Posterior cingulate gyrus (tissue), 11 donors: Measurements from ENCODE around the gene IKBKE.

Experiments used
- DNase-seq, 10 donors: peaks; one replicate each; pipeline versions ENCODE4 v3.0.0 to v3.0.0-alpha.2; 2020 to 2021; ENCODE audit warnings: mixed read lengths in 3 of 10
- intact Hi-C: fragments of 100-400 bp; cut with DNase I; formaldehyde crosslinking; loops from one replicate; pipeline ENCODE4 v1.15.1; 2023

IKBKE gene

GRCh38 chr1:206507284-206508129 lies 37.2 kb downstream of the IKBKE start, which contains the start of gene RASSF5:
Gene RASSF5 (plus strand): TSS chr1:206507531. CDS start chr1:206507603, 72 bp downstream.
- peak; percentile 43 to 97 (median 82) for DNase-seq
- intact Hi-C loops, result loop anchor here (10.0 kb wide), 1 partner anchor 47 kb away; no protein-coding TSS in a partner anchor

- DNase-seq, result peak in 1 of 10 donors; percentile 71
- intact Hi-C loops, result loop anchor here (10.0 kb wide), 1 partner anchor 46 kb away; no protein-coding TSS in a partner anchor
These were observed 38.0 kb downstream of the IKBKE start for GRCh38 chr1:206508130-206508889.

GRCh38 chr1:206508956-206509355 lies 38.7 kb downstream of the IKBKE start:
- intact Hi-C loops, result loop anchor here (10.0 kb wide), 1 partner anchor 46 kb away; no protein-coding TSS in a partner anchor
- peak in 3 of 10 donors; percentile 27 to 82 (median 34) for DNase-seq

GRCh38 chr1:206509612-206510257 lies 39.5 kb downstream of the IKBKE start:
- intact Hi-C loops, result loop anchor here (10.0 kb wide), 1 partner anchor 45 kb away; no protein-coding TSS in a partner anchor
- DNase-seq, result peak in 1 of 10 donors; percentile 9

- no peak for DNase-seq
- intact Hi-C loops, result no loop called here
These were observed 40.1 kb downstream of the IKBKE start for GRCh38 chr1:206510371-206510770.

- intact Hi-C loops, result no loop called here
- peak in 2 of 10 donors; percentile 19 to 25 for DNase-seq
These were observed 41.2 kb downstream of the IKBKE start for GRCh38 chr1:206511362-206512057.

GRCh38 chr1:206512058-206512850 lies 42.0 kb downstream of the IKBKE start:
- DNase-seq, result peak in 2 of 10 donors; percentile 16 to 65
- intact Hi-C loops, result no loop called here

- no peak for DNase-seq
- intact Hi-C loops, result no loop called here
These were observed 42.5 kb downstream of the IKBKE start for GRCh38 chr1:206512851-206513180.

GRCh38 chr1:206513312-206514111 lies 43.2 kb downstream of the IKBKE start:
- intact Hi-C loops, result no loop called here
- peak in 1 of 10 donors; percentile 71 for DNase-seq

- intact Hi-C loops, result no loop called here
- DNase-seq, result peak in 1 of 10 donors; percentile 7
These were observed 44.6 kb downstream of the IKBKE start for GRCh38 chr1:206514813-206515387.

GRCh38 chr1:206516728-206516990 lies 46.4 kb downstream of the IKBKE start:
- intact Hi-C loops, result no loop called here
- peak in 1 of 10 donors; percentile 24 for DNase-seq

GRCh38 chr1:206517784-206518183 lies 47.5 kb downstream of the IKBKE start:
- DNase-seq, result peak in 1 of 10 donors; percentile 11
- intact Hi-C loops, result no loop called here

- DNase-seq, result peak in 1 of 10 donors; percentile 52
- intact Hi-C loops, result no loop called here
These were observed 47.9 kb downstream of the IKBKE start for GRCh38 chr1:206518206-206518605.

GRCh38 chr1:206518743-206519142 lies 48.5 kb downstream of the IKBKE start:
- peak in 1 of 10 donors; percentile 46 for DNase-seq
- intact Hi-C loops, result no loop called here

GRCh38 chr1:206521127-206521526 lies 50.9 kb downstream of the IKBKE start:
- intact Hi-C loops, result no loop called here
- DNase-seq, result no peak

- intact Hi-C loops, result no loop called here
- DNase-seq, result no peak
These were observed 51.6 kb downstream of the IKBKE start for GRCh38 chr1:206521694-206522402.

GRCh38 chr1:206524739-206525364 lies 54.6 kb downstream of the IKBKE start:
- no peak for DNase-seq
- intact Hi-C loops, result no loop called here
